PFSK-1 (cell line): ENCODE data around the gene MACROD1.

Experiments
- FOXP2 ChIP-seq: optimal IDR thresholded peaks from 2 replicates; pipeline ENCODE3; 2011; ENCODE audit warnings: borderline replicate concordance, control low read depth, inconsistent platforms; ENCODE audit not compliant: insufficient read depth; ENCODE audit errors: extremely low read length, extremely low read depth
- POLR2AphosphoS5 ChIP-seq: IDR thresholded peaks from 2 replicates; pipeline ENCODE4 v1.6.1; 2012; ENCODE audit warnings: low read depth, mild to moderate bottlenecking, control low read depth, low read length, moderate library complexity
- REST ChIP-seq, 2 experiments: IDR thresholded peaks; 2 replicates each; pipeline versions ENCODE4 v1.6.1 to v1.8.0; 2011 to 2012; ENCODE audit warnings: low read depth in 2 of 2, low read length in 2 of 2, control low read depth in 1 of 2, inconsistent platforms in 1 of 2, mild to moderate bottlenecking in 1 of 2, moderate library complexity in 1 of 2; ENCODE audit not compliant: insufficient read depth in 1 of 2
- SIN3A ChIP-seq: IDR thresholded peaks from 2 replicates; pipeline ENCODE4 v1.6.1; 2012; ENCODE audit warnings: mild to moderate bottlenecking, low read length, moderate library complexity, borderline replicate concordance; ENCODE audit not compliant: insufficient read depth
- TAF1 ChIP-seq: IDR thresholded peaks from 2 replicates; pipeline ENCODE4 v1.6.1; 2012; ENCODE audit warnings: low read length, control low read depth, borderline replicate concordance; ENCODE audit not compliant: insufficient read depth

DNA sequence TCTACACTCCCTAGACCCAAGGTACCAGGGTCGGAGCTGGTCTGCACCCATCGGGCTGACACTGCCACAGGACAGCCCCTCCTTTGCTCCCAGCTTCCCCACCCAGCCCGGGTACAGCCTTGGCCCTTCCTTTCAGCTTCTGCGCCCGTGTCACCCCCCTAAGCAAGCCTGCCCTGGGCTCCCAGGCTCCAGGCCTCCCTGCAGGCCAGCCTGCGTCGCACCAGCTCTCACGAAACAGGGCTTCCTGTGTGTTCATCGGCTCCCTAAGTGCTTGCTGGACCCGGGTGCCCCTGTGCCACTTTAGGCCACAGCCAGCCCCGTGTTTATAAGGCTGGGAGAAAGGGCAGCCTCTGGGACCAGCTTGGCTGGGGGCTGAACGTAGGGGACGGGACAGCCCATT is 109.1 kb downstream of the MACROD1 start:
- TF ChIP-seq POLR2AphosphoS5, result no peak
- no peak for TF ChIP-seq SIN3A
- no peak for TF ChIP-seq TAF1
- TF ChIP-seq REST (IDR thresholded peaks at IDR 0.05; ENCODE audit: insufficient read depth in 1 of 2, low read depth in 2 of 2, low read length in 2 of 2), result no peak
- TF ChIP-seq FOXP2, result no peak
